PC-9 (cell line): ENCODE measurements around the gene DNAJC3. TPM values are rescaled to one million over a fixed set of nuclear protein-coding genes. Genes with fewer than 3 reads are reported as not detected.
"Not testable (repeated sequence)": the region's sequence is repeated elsewhere in the genome, so short reads cannot be mapped to it uniquely, and the experiment has no call there.

Source experiments
- BruUV-seq: library from RNA; stranded (reverse); fragments of 400-500 nt; replicated peaks from 2 replicates; lab custom pipeline; 2021; lab: Mats Ljungman, UMichigan
- CTCF ChIA-PET: fragments of 300-600 bp; sonication (Branson Sonifier 250); formaldehyde crosslinking; loops from one replicate; lab custom pipeline; 2022; ENCODE audit warnings: antibody characterized with exemption; lab: Charles Lee
- POLR2A ChIA-PET: fragments of 300-600 bp; sonication (Branson Sonifier 250); formaldehyde crosslinking; loops from one replicate; lab custom pipeline; 2022; ENCODE audit warnings: antibody characterized with exemption; ENCODE audit not compliant: unreplicated experiment; lab: Charles Lee
- DNase-seq, 2 experiments: peaks; one replicate each; pipeline versions ENCODE4 v3.0.0 to v3.0.0-alpha.2; 2015 to 2022; ENCODE audit warnings: mixed read lengths in 1 of 2
- H2AFZ ChIP-seq: fragments of 200-600 bp; sonication (generic); 2 replicates; pipeline ENCODE4 v1.8.1; 2017; ENCODE audit warnings: antibody characterized with exemption
- H3F3A ChIP-seq: fragments of 200-600 bp; sonication (generic); 2 replicates; pipeline ENCODE4 v1.8.1; 2017; ENCODE audit warnings: antibody characterized with exemption, mild to moderate bottlenecking, low read depth; ENCODE audit not compliant: insufficient read depth
- H3K27ac ChIP-seq: fragments of 200-600 bp; sonication (generic); 2 replicates; pipeline ENCODE4 v1.6.1; 2016; ENCODE audit warnings: mixed run types
- H3K27me3 ChIP-seq: fragments of 200-600 bp; sonication (generic); 2 replicates; pipeline ENCODE4 v1.6.1; 2016; ENCODE audit warnings: low read depth, mixed run types; ENCODE audit not compliant: insufficient read depth
- H3K36me3 ChIP-seq: fragments of 200-600 bp; sonication (generic); 2 replicates; pipeline ENCODE4 v1.6.1; 2016; ENCODE audit warnings: low read depth, mixed run types
- H3K4me1 ChIP-seq: fragments of 200-600 bp; sonication (generic); replicated peaks from 2 replicates; pipeline ENCODE4 v1.6.1; 2016; ENCODE audit warnings: mixed run types; ENCODE audit not compliant: insufficient read depth
- H3K4me2 ChIP-seq: fragments of 200-600 bp; sonication (generic); 2 replicates; pipeline ENCODE4 v1.6.1; 2017; ENCODE audit warnings: mixed run types
- H3K4me3 ChIP-seq: fragments of 200-600 bp; sonication (generic); 2 replicates; pipeline ENCODE4 v1.6.1; 2016; ENCODE audit warnings: mixed run types
- H3K79me2 ChIP-seq: fragments of 200-600 bp; sonication (generic); 2 replicates; pipeline ENCODE4 v1.6.1; 2017; ENCODE audit warnings: low read depth, mixed run types
- H3K9me2 ChIP-seq: fragments of 200-600 bp; sonication (generic); 2 replicates; pipeline ENCODE4 v1.8.1; 2017; ENCODE audit warnings: mild to moderate bottlenecking; ENCODE audit not compliant: insufficient read depth
- H3K9me3 ChIP-seq: fragments of 200-600 bp; sonication (generic); 2 replicates; pipeline ENCODE4 v1.8.1; 2016; ENCODE audit warnings: low read depth; ENCODE audit not compliant: insufficient read depth
- H4K20me1 ChIP-seq: fragments of 200-600 bp; sonication (generic); 2 replicates; pipeline ENCODE4 v1.8.1; 2017; ENCODE audit not compliant: insufficient read depth
- EZH2 ChIP-seq: fragments of 200-600 bp; sonication (generic); IDR thresholded peaks from 2 replicates; pipeline ENCODE4 v1.8.0; 2017; ENCODE audit warnings: antibody characterized with exemption, low read depth
- intact Hi-C: fragments of 100-400 bp; cut with micrococcal nuclease; formaldehyde crosslinking; loops from one replicate; pipeline ENCODE4 v1.10.0; 2022; ENCODE audit not compliant: unreplicated experiment
- total RNA-seq: library from RNA; stranded (reverse); gene quantifications from 2 replicates; pipeline ENCODE4 v1.2.3, GENCODE V29; 2021
- TF ChIP-seq, protein P1 (sequence below): fragments of 200-600 bp; sonication (generic); conservative IDR thresholded peaks from 2 replicates; pipeline ENCODE4 v1.6.1; 2017; ENCODE audit warnings: mixed run types, antibody characterized with exemption, mild to moderate bottlenecking, moderate library complexity

The DNAJC3 gene
- total RNA-seq, 1 experiment from 2014 or later: 10.5 TPM

DNA sequence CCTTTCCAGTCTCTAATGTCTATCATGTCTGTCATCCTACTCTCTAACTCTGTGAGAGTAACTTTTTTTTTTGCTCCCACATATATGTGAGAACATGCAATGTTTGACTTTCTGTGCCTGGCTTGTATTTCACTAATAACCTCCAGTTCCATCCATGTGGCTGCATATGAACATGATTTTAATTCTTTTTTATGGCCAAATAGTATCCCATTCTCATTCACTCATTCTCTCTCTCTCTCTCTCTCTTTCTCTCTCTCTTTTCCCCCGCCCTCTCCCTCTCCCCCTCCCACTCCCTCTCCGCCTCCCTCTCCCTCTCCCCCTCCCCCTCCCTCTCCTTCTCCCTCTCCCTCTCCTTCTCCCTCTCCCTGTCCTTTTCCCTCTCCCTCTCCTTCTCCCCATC, 52.0 kb downstream of the DNAJC3 start:
- CTCF ChIA-PET: no interaction called here
- Histone ChIP-seq H2AFZ (no peak overlapping the region), H3K27me3 (no peaks in the 10 kb centered on the region), H3K9me3 (peaks cover 14% of the 10 kb centered on the region), H4K20me1 (peaks cover 18% of the 10 kb centered on the region; the same call in 1 of the 2 replicates), H3K27ac (no peak overlapping the region), H3K4me1 (no peaks in the 10 kb centered on the region), H3K36me3 (peaks cover 11% of the 10 kb centered on the region; the same call in 1 of the 2 replicates), H3K4me2 (no peak overlapping the region), H3K9me2 (no peaks in the 10 kb centered on the region), H3K4me3 (no peak overlapping the region), H3K79me2 (peaks cover 39% of the 10 kb centered on the region), H3F3A (no peaks in the 10 kb centered on the region)
- POLR2A ChIA-PET: no interaction called here
- no peak for TF ChIP-seq EZH2
- intact Hi-C loops: no loop called here
- no peak for DNase-seq
- BruUV-seq: no TSS peak

DNA sequence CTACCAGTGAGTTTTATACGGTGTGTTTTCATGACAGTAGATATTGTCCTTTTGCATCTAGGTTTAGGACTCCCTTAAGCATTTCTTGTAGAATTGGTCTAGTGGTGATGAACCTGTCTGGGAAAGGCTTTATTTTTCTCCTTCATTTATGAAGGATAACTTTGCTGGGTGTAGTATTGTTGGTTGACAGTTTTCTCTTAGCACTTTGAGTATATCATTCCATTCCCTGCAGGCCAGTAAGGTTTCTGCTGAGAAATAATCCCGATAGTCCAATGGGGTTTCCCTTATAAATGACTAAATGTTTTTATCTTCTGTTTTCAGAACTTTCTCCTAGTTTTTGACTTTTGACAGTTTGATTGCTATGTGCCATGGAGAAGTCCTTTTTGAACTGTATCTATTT, 57.2 kb downstream of the DNAJC3 start:
- intact Hi-C loops: no loop called here
- no peak overlapping the region for H3K4me2 ChIP-seq
- no peak overlapping the region for H2AFZ ChIP-seq
- H3K36me3 ChIP-seq: 0 out of 2 replicates have a peak, but pooled peaks cover 5% of the 10 kb centered on the region
- POLR2A ChIA-PET: interaction anchor here (0.6 kb wide), 1 partner anchor 59 kb away, joined by 30 read pairs; no protein-coding TSS in a partner anchor
- no peaks in the 10 kb centered on the region for H3K27me3 ChIP-seq
- TF ChIP-seq, protein P1, sequence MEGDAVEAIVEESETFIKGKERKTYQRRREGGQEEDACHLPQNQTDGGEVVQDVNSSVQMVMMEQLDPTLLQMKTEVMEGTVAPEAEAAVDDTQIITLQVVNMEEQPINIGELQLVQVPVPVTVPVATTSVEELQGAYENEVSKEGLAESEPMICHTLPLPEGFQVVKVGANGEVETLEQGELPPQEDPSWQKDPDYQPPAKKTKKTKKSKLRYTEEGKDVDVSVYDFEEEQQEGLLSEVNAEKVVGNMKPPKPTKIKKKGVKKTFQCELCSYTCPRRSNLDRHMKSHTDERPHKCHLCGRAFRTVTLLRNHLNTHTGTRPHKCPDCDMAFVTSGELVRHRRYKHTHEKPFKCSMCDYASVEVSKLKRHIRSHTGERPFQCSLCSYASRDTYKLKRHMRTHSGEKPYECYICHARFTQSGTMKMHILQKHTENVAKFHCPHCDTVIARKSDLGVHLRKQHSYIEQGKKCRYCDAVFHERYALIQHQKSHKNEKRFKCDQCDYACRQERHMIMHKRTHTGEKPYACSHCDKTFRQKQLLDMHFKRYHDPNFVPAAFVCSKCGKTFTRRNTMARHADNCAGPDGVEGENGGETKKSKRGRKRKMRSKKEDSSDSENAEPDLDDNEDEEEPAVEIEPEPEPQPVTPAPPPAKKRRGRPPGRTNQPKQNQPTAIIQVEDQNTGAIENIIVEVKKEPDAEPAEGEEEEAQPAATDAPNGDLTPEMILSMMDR: no peak
- no peak for TF ChIP-seq EZH2
- CTCF ChIA-PET: no interaction called here
- H3K4me1 ChIP-seq: no peaks in the 10 kb centered on the region
- BruUV-seq: no TSS peak
- H3K79me2 ChIP-seq: peaks cover 35% of the 10 kb centered on the region
- H3K27ac ChIP-seq: no peak overlapping the region
- peaks cover 21% of the 10 kb centered on the region for H3K9me3 ChIP-seq
- no peaks in the 10 kb centered on the region for H3F3A ChIP-seq
- peaks cover 18% of the 10 kb centered on the region; the same call in 1 of the 2 replicates for H4K20me1 ChIP-seq
- DNase-seq: no peak
- H3K9me2 ChIP-seq: no peaks in the 10 kb centered on the region
- no peak overlapping the region for H3K4me3 ChIP-seq

DNA sequence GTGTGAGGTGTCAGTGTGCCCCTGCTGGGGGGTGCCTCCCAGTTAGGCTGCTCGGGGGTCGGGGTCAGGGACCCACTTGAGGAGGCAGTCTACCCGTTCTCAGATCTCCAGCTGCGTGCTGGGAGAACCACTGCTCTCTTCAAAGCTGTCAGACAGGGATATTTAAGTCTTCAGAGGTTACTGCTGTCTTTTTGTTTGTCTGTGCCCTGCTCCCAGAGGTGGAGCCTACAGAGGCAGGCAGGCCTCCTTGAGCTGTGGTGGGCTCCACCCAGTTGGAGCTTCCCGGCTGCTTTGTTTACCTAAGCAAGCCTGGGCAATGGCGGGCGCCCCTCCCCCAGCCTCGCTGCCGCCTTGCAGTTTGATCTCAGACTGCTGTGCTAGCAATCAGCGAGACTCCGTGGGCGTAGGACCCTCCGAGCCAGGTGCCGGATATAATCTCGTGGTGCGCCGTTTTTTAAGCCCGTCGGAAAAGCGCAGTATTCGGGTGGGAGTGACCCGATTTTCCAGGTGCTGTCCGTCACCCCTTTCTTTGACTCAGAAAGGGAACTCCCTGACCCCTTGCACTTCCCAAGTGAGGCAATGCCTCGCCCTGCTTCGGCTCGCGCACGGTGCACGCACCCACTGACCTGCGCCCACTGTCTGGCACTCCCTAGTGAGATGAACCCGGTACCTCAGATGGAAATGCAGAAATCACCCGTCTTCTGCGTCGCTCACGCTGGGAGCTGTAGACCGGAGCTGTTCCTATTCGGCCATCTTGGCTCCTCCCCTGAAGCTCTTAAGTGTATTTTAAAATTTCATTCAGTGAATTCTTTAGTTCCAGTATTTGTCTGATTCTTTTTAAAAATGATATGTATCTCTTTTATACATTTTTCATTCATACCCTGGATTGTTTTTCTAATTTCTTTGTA, 63.4 kb downstream of the DNAJC3 start:
- H3K36me3 ChIP-seq, H3K4me3 ChIP-seq, H3K4me2 ChIP-seq, intact Hi-C loops, H3K9me3 ChIP-seq, H3K27me3 ChIP-seq, H3K9me2 ChIP-seq, H3K27ac ChIP-seq, H2AFZ ChIP-seq, H3K4me1 ChIP-seq, H3F3A ChIP-seq, H4K20me1 ChIP-seq, CTCF ChIA-PET, DNase-seq, BruUV-seq, POLR2A ChIA-PET: not testable (repeated sequence)
- peaks cover 25% of the 10 kb centered on the region; the same call in 1 of the 2 replicates for H3K79me2 ChIP-seq

DNA sequence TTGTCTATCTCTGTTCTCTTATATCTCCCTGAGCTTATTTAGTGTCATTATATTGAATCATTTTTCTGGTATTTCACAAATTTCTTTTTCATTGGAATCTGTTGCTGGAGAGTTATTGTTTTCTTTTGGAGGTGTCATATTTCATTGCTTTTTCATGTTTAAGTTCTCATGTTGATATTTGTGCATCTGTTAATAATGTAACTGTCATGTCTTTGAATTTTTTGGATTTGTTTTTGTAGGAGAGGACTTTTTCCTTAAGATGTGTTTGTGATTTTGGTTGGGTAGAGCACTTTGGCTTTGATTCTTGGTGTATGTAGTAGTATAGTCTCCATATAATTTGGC, 64.0 kb downstream of the DNAJC3 start:
- H3K4me1 ChIP-seq: no peaks in the 10 kb centered on the region
- 0 out of 2 replicates have a peak, but pooled peaks cover 5% of the 10 kb centered on the region for H3F3A ChIP-seq
- CTCF ChIA-PET: no interaction called here
- no peaks in the 10 kb centered on the region for H3K9me2 ChIP-seq
- TF ChIP-seq EZH2: no peak
- TF ChIP-seq, protein P1: no peak
- H3K36me3 ChIP-seq: no peaks in the 10 kb centered on the region
- no peak overlapping the region for H3K4me2 ChIP-seq
- no TSS peak for BruUV-seq
- H3K9me3 ChIP-seq: no peaks in the 10 kb centered on the region
- H3K4me3 ChIP-seq: no peak overlapping the region
- POLR2A ChIA-PET: no interaction called here
- DNase-seq: no peak
- H3K27me3 ChIP-seq: no peaks in the 10 kb centered on the region
- intact Hi-C loops: no loop called here
- H3K27ac ChIP-seq: no peak overlapping the region
- no peak overlapping the region for H2AFZ ChIP-seq
- peaks cover 25% of the 10 kb centered on the region; the same call in 1 of the 2 replicates for H3K79me2 ChIP-seq
- no peaks in the 10 kb centered on the region for H4K20me1 ChIP-seq
